Measurements from ENCODE around the gene IL20. TPM values are rescaled to one million over a fixed set of nuclear protein-coding genes. Genes with fewer than 3 reads are reported as not detected.
A peak's percentile ranks its signal among the peaks of the same experiment; 100 is the strongest.

Gene IL20
- polyA plus RNA-seq, 1 donor (not counting 4 experiments of a cell fraction or from before 2014, with no cell fraction given), result 4.7 TPM

DNA sequence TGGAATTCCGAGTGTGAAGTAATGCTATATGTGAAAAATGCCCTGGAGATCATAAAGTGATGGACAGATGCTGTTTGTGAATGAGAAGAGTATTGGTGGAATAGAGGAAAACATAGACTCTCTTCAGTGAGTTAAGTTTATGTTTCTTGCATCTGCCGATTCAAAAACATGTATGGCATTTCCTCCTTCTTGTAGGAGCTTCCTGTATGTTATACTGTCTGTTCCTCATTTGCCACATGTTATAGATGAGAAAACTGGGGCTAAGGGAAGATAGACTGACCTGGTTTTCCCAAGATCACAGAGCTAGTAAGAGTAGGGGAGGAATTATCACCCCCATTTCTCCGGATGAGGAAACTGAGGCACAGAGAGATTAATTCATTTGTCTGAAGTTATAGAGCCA lies 41.1 kb upstream of the IL20 start:
- DNase-seq (ENCODE audit: low read depth, low spot score), result no peak
- H3K36me3 ChIP-seq (ENCODE audit: control insufficient read depth in 2 of 2, extremely low read depth in 1 of 2, insufficient read depth in 2 of 2, low read length in 2 of 2), result no peaks in the 10 kb centered on the region
- peaks cover 15% of the 10 kb centered on the region for H3K4me1 ChIP-seq (ENCODE audit: control insufficient read depth, extremely low read depth, insufficient read depth, low read length)
- no peaks in the 10 kb centered on the region for H3K9me3 ChIP-seq (ENCODE audit: control insufficient read depth, low read depth, low read length)
- TF ChIP-seq, protein P1, sequence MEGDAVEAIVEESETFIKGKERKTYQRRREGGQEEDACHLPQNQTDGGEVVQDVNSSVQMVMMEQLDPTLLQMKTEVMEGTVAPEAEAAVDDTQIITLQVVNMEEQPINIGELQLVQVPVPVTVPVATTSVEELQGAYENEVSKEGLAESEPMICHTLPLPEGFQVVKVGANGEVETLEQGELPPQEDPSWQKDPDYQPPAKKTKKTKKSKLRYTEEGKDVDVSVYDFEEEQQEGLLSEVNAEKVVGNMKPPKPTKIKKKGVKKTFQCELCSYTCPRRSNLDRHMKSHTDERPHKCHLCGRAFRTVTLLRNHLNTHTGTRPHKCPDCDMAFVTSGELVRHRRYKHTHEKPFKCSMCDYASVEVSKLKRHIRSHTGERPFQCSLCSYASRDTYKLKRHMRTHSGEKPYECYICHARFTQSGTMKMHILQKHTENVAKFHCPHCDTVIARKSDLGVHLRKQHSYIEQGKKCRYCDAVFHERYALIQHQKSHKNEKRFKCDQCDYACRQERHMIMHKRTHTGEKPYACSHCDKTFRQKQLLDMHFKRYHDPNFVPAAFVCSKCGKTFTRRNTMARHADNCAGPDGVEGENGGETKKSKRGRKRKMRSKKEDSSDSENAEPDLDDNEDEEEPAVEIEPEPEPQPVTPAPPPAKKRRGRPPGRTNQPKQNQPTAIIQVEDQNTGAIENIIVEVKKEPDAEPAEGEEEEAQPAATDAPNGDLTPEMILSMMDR (optimal IDR thresholded peaks at IDR 0.05 in 1 of 3, IDR thresholded peaks at IDR 0.05 in 1 of 3, conservative IDR thresholded peaks at IDR 0.05 in 1 of 3; ENCODE audit: extremely low read depth in 1 of 3, insufficient read depth in 2 of 3, low read length in 3 of 3), result no peak
- TF ChIP-seq EZH2 (IDR thresholded peaks at IDR 0.05; ENCODE audit: low read length), result no peak
- H3K9me1 ChIP-seq (ENCODE audit: control insufficient read depth, extremely low read depth, insufficient read depth, low read length), result no peaks in the 10 kb centered on the region
- no peak for FAIRE-seq
- H3K9ac ChIP-seq (ENCODE audit: control insufficient read depth, extremely low read depth, insufficient read depth, low read length), result no peak overlapping the region
- no peaks in the 10 kb centered on the region for H4K20me1 ChIP-seq (ENCODE audit: control insufficient read depth, extremely low read depth, insufficient read depth, low read length)
- dilution Hi-C loops (cut with MboI; ENCODE audit: extremely low pct_ligation_motif_present, low sequenced_read_pairs), result no loop called here
- H3K4me3 ChIP-seq (ENCODE audit: control insufficient read depth in 2 of 3, extremely low read depth in 1 of 3, insufficient read depth in 2 of 3, low read depth in 1 of 3, low read length in 3 of 3), result no peak overlapping the region
- H3K79me2 ChIP-seq (ENCODE audit: control insufficient read depth, insufficient read depth, low read length), result no peaks in the 10 kb centered on the region
- no peak overlapping the region for H3K4me2 ChIP-seq (ENCODE audit: control insufficient read depth, extremely low read depth, insufficient read depth, low read depth, low read length)
- no peak overlapping the region for H2AFZ ChIP-seq (ENCODE audit: control insufficient read depth, low read length)
- H3K27ac ChIP-seq (ENCODE audit: control insufficient read depth, insufficient read depth, low read length), result no peak overlapping the region
- no peaks in the 10 kb centered on the region for H3K27me3 ChIP-seq (ENCODE audit: control insufficient read depth, extremely low read depth, insufficient read depth, low read length)

DNA sequence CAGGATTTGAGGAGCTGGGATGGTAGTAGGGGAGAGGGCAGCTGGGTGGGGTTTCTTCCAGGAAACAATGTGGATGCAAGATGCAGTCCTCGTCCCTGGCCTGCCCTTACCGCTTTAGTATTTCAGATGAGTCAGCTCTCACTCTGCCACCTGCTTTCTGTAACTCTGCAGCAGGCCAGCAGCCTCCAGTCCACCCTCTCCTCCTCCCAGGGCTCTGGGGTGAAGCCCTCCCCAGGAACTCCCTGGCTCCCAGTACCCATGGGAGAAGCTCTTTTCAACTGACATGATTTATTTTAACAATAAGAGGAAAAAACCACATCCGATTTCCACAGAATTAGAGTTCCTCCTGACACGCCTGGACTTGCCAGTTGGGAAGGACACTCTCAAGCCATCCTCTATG lies 39.0 kb upstream of the IL20 start:
- H3K9ac ChIP-seq (ENCODE audit: control insufficient read depth, extremely low read depth, insufficient read depth, low read length), result no peak overlapping the region
- peak; percentile 26 for DNase-seq (ENCODE audit: low read depth, low spot score)
- TF ChIP-seq, protein P1 (optimal IDR thresholded peaks at IDR 0.05 in 1 of 3, IDR thresholded peaks at IDR 0.05 in 1 of 3, conservative IDR thresholded peaks at IDR 0.05 in 1 of 3; ENCODE audit: extremely low read depth in 1 of 3, insufficient read depth in 2 of 3, low read length in 3 of 3), result no peak
- no peak for TF ChIP-seq EZH2 (IDR thresholded peaks at IDR 0.05; ENCODE audit: low read length)
- peak overlapping the region; percentile 11 for H3K4me2 ChIP-seq (ENCODE audit: control insufficient read depth, extremely low read depth, insufficient read depth, low read depth, low read length)
- no peak overlapping the region for H3K27ac ChIP-seq (ENCODE audit: control insufficient read depth, insufficient read depth, low read length)
- H3K9me1 ChIP-seq (ENCODE audit: control insufficient read depth, extremely low read depth, insufficient read depth, low read length), result no peaks in the 10 kb centered on the region
- no peaks in the 10 kb centered on the region for H3K9me3 ChIP-seq (ENCODE audit: control insufficient read depth, low read depth, low read length)
- dilution Hi-C loops (cut with MboI; ENCODE audit: extremely low pct_ligation_motif_present, low sequenced_read_pairs), result no loop called here
- H3K27me3 ChIP-seq (ENCODE audit: control insufficient read depth, extremely low read depth, insufficient read depth, low read length), result no peaks in the 10 kb centered on the region
- H2AFZ ChIP-seq (ENCODE audit: control insufficient read depth, low read length), result no peak overlapping the region
- H3K4me3 ChIP-seq (ENCODE audit: control insufficient read depth in 2 of 3, extremely low read depth in 1 of 3, insufficient read depth in 2 of 3, low read depth in 1 of 3, low read length in 3 of 3), result no peak overlapping the region
- FAIRE-seq, result no peak
- no peaks in the 10 kb centered on the region for H3K36me3 ChIP-seq (ENCODE audit: control insufficient read depth in 2 of 2, extremely low read depth in 1 of 2, insufficient read depth in 2 of 2, low read length in 2 of 2)
- H4K20me1 ChIP-seq (ENCODE audit: control insufficient read depth, extremely low read depth, insufficient read depth, low read length), result no peaks in the 10 kb centered on the region
- H3K79me2 ChIP-seq (ENCODE audit: control insufficient read depth, insufficient read depth, low read length), result no peaks in the 10 kb centered on the region
- H3K4me1 ChIP-seq (ENCODE audit: control insufficient read depth, extremely low read depth, insufficient read depth, low read length), result peaks cover 15% of the 10 kb centered on the region

Data from keratinocyte (primary cell).